HepG2 (cell line): Measurements from ENCODE around the gene SMC1B. TPM values are rescaled to one million over a fixed set of nuclear protein-coding genes. Genes with fewer than 3 reads are reported as not detected.

Experiments
- AGO1 ChIP-seq: fragments of 200-400 bp; formaldehyde crosslinking; IDR thresholded peaks from 2 replicates; pipeline ENCODE4 v1.6.1; 2017; ENCODE audit warnings: mild to moderate bottlenecking, low read depth, low read length, moderate library complexity; ENCODE audit not compliant: poor library complexity, severe bottlenecking
- CENPX ChIP-seq: sonication (generic); formaldehyde crosslinking; IDR thresholded peaks from 2 replicates; pipeline ENCODE4 v1.9.0; 2021; ENCODE audit warnings: mild to moderate bottlenecking, missing genetic modification reagents, moderate library complexity
- CHD4 ChIP-seq: fragments of 200-600 bp; sonication (generic); IDR thresholded peaks from 2 replicates; pipeline ENCODE4 v1.7.0; 2017; ENCODE audit warnings: mild to moderate bottlenecking, low read length, borderline replicate concordance
- DMTF1 ChIP-seq: sonication (generic); formaldehyde crosslinking; IDR thresholded peaks from 2 replicates; pipeline ENCODE4 v1.4.0; 2020; ENCODE audit warnings: mild to moderate bottlenecking, missing genetic modification reagents
- GFI1 ChIP-seq: sonication (generic); formaldehyde crosslinking; IDR thresholded peaks from 2 replicates; pipeline ENCODE4 v1.5.0; 2020; ENCODE audit warnings: missing genetic modification reagents, mild to moderate bottlenecking, borderline replicate concordance
- GMEB1 ChIP-seq: sonication (generic); formaldehyde crosslinking; IDR thresholded peaks from 2 replicates; pipeline ENCODE4 v1.5.1; 2020; ENCODE audit warnings: missing genetic modification reagents, mild to moderate bottlenecking, borderline replicate concordance
- HDAC2 ChIP-seq: sonication (generic); formaldehyde crosslinking; IDR thresholded peaks from 2 replicates; pipeline ENCODE4 v1.4.0; 2020; ENCODE audit warnings: missing genetic modification reagents
- LRRFIP1 ChIP-seq: sonication (generic); formaldehyde crosslinking; conservative IDR thresholded peaks from 2 replicates; pipeline ENCODE4 v1.4.0; 2020; ENCODE audit warnings: missing genetic modification reagents
- MEIS1 ChIP-seq: sonication (generic); formaldehyde crosslinking; IDR thresholded peaks from 2 replicates; pipeline ENCODE4 v1.9.0; 2021; ENCODE audit warnings: mild to moderate bottlenecking, missing genetic modification reagents, moderate library complexity, borderline replicate concordance
- PHF21A ChIP-seq: sonication (generic); formaldehyde crosslinking; IDR thresholded peaks from 2 replicates; pipeline ENCODE4 v1.5.0; 2020; ENCODE audit warnings: mild to moderate bottlenecking, missing genetic modification reagents
- TFE3 ChIP-seq: IDR thresholded peaks from 2 replicates; pipeline ENCODE4 v1.6.1; 2016
- ZFP1 ChIP-seq: IDR thresholded peaks from 2 replicates; pipeline ENCODE4 v1.6.1; 2016
- ZFP90 ChIP-seq: sonication (generic); formaldehyde crosslinking; IDR thresholded peaks from 2 replicates; pipeline ENCODE4 v1.8.0; 2022; ENCODE audit warnings: missing genetic modification reagents, mild to moderate bottlenecking, inconsistent platforms, borderline replicate concordance
- ZNF446 ChIP-seq: sonication (generic); formaldehyde crosslinking; IDR thresholded peaks from 2 replicates; pipeline ENCODE4 v1.5.0; 2020; ENCODE audit warnings: mild to moderate bottlenecking, missing genetic modification reagents
- ZNF574 ChIP-seq: sonication (generic); formaldehyde crosslinking; IDR thresholded peaks from 2 replicates; pipeline ENCODE4 v1.4.0; 2020; ENCODE audit warnings: missing genetic modification reagents
- ZNF720 ChIP-seq: sonication (generic); formaldehyde crosslinking; IDR thresholded peaks from 2 replicates; pipeline ENCODE4 v1.4.0; 2020; ENCODE audit warnings: missing genetic modification reagents
- ZSCAN12 ChIP-seq: sonication (generic); formaldehyde crosslinking; IDR thresholded peaks from 2 replicates; pipeline ENCODE4 v1.9.0; 2021; ENCODE audit warnings: mild to moderate bottlenecking, missing genetic modification reagents
- ZSCAN22 ChIP-seq: sonication (generic); formaldehyde crosslinking; IDR thresholded peaks from 2 replicates; pipeline ENCODE4 v1.4.0; 2020; ENCODE audit warnings: mild to moderate bottlenecking, missing genetic modification reagents
- ZSCAN9 ChIP-seq: IDR thresholded peaks from 2 replicates; pipeline ENCODE4 v1.6.1; 2016; ENCODE audit warnings: borderline replicate concordance
- polyA plus RNA-seq, 8 experiments: library from polyadenylated mRNA; depleted of rRNA in 3 of 8; stranded (reverse) in 7 of 8; unstranded in 1 of 8; fragments of >200 nt; fragmentation: Illumina TruSeq in 4 of 8; extraction: Trizol in 4 of 8; gene quantifications; 2 replicates each; pipeline versions ENCODE4 v1.2.1 to v1.2.3, GENCODE V29; 2011 to 2016; ENCODE audit warnings: low read depth in 4 of 8, missing spikeins in 1 of 8, mixed read lengths in 1 of 8; ENCODE audit not compliant: insufficient read depth in 1 of 8
- total RNA-seq, 5 experiments: library from RNA; depleted of rRNA; stranded (reverse); fragments of >200 nt; fragmentation: Illumina TruSeq; extraction: Trizol; gene quantifications; 2 replicates each; pipeline ENCODE4 v1.2.3, GENCODE V29; 2016; ENCODE audit warnings: low read depth in 1 of 5

SMC1B gene
- total and polyA plus RNA-seq, 2 of the 13 experiments (the other 11 are each of a cell fraction or from before 2014, with no cell fraction given) = not detected

- no peak for TF ChIP-seq LRRFIP1 (CRISPR knock-in tag)
- TF ChIP-seq MEIS1 (CRISPR knock-in tag) = no peak
- TF ChIP-seq ZNF720 (CRISPR knock-in tag) = no peak
- 0 out of 2 replicates have a peak, but pooled peaks have one; percentile 49 for TF ChIP-seq HDAC2
- no peak for TF ChIP-seq DMTF1
- TF ChIP-seq ZNF574 (CRISPR knock-in tag) = peak; percentile 67
- no peak for TF ChIP-seq ZNF446 (CRISPR knock-in tag)
- no peak for TF ChIP-seq GMEB1
- TF ChIP-seq ZFP90 = peak; percentile 76; the same call in 1 of the 2 replicates
- TF ChIP-seq ZFP1 = no peak
- no peak for TF ChIP-seq CENPX
- no peak for TF ChIP-seq ZSCAN12
- peak; percentile 51; the same call in 1 of the 2 replicates for TF ChIP-seq PHF21A (CRISPR knock-in tag)
- TF ChIP-seq TFE3 (CRISPR knock-in tag) = no peak
- no peak for TF ChIP-seq ZSCAN22 (CRISPR knock-in tag)
- no peak for TF ChIP-seq AGO1
- TF ChIP-seq ZSCAN9 (CRISPR knock-in tag) = 0 out of 2 replicates have a peak, but pooled peaks have one; percentile 29
- TF ChIP-seq GFI1 = no peak
- no peak for TF ChIP-seq CHD4
Measured at GRCh38 chr22:45435544-45436139, 22.2 kb upstream of the SMC1B start (continued).
